ENCODE measurements around the gene CNIH3.

The CNIH3 gene

DNA sequence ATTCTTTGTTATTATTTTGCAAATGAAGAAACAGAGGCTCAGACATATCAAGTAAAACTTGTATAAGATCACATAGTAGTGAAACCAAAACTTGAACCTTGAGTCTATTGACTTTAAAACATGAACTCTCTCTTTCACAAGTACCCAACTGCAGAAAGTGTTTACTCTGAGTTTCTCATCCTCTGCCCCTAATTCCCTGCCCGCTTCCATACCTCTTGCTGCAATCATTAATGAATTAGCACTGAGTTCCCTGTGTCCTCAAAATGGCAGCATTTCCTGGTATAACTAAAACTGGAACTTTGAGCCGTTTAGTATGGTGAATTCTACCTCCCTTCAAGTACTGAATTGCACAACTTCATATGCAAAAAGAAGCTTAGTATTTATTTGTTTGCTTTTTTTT, 165.7 kb downstream of the CNIH3 start:
- DNase-seq = no peak

DNA sequence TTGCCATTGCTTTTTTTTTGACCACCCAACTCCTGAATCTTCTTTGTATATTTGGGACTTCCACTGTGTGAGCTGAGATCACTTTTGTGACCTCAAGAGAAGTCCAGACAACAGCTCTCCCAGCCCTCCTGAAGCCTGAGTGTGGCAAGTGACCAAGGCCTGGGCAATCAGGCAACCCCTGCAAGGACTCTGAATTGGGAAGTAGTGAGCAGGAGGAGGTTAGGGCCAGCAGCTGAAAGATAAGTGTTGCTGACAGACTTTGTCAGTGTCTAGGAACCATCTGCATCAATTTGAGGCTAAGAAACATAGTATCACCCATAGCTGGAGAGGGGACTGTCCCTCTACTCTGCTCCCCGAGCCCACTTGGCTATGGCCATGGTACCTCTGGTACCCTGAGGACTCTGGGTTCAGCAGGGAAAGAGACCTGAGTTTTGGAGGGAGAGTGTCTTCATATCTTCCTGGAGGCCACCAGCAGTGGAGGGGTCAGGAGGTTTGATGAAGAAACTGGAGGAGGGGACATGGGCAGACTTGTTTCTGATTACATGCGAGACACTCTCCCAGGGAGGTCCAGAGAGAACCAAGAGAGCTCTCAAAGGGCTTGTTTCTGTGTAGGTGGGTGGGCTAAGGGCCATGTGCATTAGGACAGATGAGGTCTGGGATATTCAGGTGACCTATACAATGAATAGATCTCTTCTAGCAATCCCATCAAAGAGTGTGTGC, 166.3 kb downstream of the CNIH3 start:
- DNase-seq = no peak

DNA sequence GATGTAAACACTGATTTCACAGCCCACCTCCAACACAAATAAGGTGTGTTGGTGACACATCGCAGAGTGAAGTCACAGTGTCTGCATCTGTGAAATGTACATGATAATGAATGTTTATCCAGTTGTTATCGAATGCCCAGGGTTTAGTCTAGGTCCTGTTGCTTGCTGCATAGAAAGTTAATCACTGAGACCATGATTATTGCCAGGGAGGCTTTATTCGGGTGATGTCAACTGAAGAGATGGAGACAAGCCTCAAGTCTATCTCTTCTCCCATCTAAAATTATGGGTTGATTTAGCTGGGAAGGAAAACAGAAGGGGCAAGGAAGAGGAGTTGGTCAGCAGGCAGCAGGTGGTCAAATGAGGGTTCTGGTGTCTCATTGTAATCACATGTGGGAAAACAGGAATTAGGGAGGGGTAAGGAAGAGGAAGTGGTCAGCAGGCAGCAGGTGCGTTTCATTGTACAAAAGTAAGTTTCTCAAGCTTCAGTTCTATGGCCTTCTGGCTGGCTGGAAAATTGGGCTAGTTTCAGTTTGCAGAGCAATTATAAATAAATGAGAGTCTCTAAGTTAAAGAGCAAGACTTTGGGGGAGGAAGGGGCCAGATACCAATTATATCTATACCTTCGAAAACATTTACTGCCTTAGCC, 167.0 kb downstream of the CNIH3 start:
- DNase-seq = no peak

DNA sequence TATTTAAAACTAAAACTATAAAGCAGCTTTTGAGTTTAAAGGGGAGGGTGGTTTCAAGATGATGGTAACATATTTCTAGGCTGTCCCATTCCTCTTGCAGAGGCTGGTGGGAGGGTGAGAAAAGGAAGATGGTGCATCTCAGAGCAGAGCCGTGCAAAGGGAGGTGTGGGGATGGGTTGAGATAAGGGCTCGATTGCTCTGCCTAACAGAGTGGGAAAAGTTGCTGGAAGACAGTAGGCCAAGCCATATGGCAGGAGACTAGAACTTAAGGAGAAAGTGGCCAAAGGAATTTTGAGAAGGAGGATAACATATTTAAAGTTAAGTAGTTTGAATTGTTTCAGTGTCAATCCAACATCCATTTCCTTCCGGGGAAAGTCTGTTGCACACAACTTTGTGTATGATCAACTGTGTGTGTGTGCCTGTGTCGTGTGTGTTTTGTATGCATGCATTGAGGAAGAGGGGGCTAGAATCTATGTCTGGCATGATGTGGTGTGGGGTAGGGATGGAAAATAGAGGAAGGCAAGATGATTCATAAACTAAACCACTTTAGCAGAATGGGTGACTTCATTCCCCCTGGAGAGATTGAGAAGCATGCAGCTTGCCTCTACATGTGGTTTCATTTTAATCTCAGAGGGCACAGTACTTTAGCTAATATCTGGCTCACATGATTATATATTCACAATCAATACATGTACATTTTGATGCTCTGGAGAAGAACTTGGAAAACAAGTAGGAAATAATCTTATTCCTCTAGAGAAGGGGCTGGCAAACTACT, 168.3 kb downstream of the CNIH3 start:
- no peak for DNase-seq

DNA sequence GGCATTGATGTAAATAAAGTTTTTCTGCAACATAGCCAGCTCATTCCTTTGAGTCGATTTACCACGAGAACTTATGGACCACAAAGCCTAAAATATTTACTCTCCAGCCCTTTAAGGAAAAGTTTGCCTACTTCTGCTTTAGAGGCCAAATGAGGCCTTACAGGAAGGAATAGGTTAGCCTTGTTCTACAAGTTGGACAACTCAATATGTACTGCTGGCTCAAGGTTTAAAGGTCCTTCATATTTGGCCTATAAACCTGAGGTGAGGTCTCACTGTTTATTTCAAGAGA, 168.9 kb downstream of the CNIH3 start:
- no peak for DNase-seq

DNA sequence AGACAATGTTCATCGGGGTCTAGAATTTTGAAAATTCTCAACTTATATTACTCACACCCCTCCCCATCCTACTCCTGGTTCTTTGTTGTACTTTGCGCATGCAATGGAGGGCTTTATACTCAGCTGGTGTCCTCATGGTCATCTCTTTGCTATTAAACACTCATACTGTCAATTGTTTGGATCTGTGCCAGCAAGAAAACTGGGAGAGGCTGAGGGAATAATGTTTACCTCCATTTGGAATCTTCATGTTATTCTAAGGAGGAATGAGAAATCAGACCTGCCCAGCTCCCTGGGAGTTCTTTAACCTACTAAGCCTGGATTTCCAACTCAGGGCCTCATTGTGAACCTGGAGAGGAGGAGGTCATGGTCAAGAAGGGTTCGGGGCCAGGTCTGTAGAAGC, 169.5 kb downstream of the CNIH3 start:
- DNase-seq = no peak

DNA sequence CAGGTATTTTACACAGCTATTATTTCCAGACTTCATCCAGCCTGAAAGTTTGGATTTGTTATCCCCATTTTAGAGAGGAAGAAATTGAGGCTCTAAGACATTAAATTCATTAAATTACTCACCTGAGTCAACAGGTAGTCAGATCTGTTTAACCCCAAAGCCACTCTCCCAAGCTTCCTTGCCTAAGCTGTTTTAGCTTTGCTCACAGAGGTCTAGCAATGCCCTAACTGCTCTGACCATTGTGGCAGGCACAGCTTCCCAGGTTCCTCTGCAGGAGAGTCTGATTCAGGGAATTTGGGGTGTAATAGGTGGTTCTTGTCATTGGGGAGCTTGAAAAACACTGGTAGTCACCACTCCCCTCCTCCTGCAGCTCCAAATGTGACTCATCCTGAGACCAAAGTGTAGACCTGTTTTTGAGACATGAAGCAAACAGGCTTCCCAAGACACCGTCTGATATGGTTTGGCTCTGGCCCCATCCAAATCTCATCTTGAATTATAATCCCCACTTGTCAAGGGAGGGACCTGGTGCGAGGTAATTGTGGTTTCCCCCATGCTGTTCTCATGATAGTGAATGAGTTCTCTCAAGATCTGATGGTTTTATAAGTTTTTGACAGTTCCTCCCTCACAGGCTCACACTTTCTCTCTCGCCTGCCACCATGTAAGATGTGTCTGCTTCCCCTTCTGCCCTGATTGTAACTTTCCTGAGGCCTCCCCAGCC, 170.6 kb downstream of the CNIH3 start:
- no peak for DNase-seq

DNA sequence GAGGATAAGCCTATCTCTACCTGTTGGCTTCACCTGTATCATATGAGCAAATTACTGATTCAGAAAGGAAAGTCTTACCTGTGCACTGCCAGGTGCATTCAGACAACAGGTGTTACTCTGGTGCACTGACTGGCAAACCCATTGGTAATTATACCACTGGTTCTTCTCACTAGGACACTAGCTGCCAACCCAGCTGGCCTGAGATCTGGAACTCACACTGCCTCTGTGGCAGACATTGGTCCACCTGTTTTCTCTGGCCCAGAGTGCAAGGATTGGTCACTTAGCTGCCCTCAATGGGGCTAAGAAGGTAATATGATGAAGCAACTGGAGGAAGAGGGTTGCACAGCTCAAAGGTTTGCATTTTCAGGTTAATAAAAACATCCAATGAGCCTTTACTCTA, 173.2 kb downstream of the CNIH3 start:
- DNase-seq = no peak

Data from NCI-H526 (cell line).